PC-9 (cell line): ENCODE results near the gene ATG2A.

Source experiments
- CTCF ChIP-seq: fragments of 200-600 bp; sonication (generic); conservative IDR thresholded peaks from 2 replicates; pipeline ENCODE4 v1.6.1; 2017; ENCODE audit warnings: mixed run types, antibody characterized with exemption, mild to moderate bottlenecking, moderate library complexity
- EZH2 ChIP-seq: fragments of 200-600 bp; sonication (generic); IDR thresholded peaks from 2 replicates; pipeline ENCODE4 v1.8.0; 2017; ENCODE audit warnings: antibody characterized with exemption, low read depth

DNA sequence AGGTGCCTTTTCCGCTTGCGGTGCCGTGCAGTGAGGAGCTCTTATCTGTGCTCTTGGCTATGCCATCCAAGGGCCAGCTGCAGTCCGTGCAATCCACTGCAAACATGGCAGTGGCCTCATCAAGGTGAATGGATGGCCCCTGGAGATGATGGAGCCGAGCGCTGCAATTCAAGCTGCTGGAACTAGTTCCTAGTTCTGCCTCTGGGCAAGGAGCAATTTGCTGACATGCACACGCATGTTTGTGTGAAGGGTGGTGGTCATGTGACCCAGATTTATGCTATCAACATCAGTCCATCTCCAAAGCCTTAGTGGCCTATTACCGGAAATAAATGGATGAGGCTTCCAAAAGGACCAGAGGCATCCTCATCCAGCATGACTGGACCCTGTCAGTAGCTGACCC, 35.5 kb downstream of the ATG2A start:
- TF ChIP-seq EZH2 (no peak), CTCF (no peak)
